PFSK-1 (cell line): Measurements from ENCODE around the gene PLA2G3.

Experiments used
- FOXP2 ChIP-seq: optimal IDR thresholded peaks from 2 replicates; pipeline ENCODE3; 2011; ENCODE audit warnings: borderline replicate concordance, control low read depth, inconsistent platforms; ENCODE audit not compliant: insufficient read depth; ENCODE audit errors: extremely low read length, extremely low read depth
- POLR2AphosphoS5 ChIP-seq: IDR thresholded peaks from 2 replicates; pipeline ENCODE4 v1.6.1; 2012; ENCODE audit warnings: low read depth, mild to moderate bottlenecking, control low read depth, low read length, moderate library complexity
- REST ChIP-seq, 2 experiments: IDR thresholded peaks; 2 replicates each; pipeline versions ENCODE4 v1.6.1 to v1.8.0; 2011 to 2012; ENCODE audit warnings: low read depth in 2 of 2, low read length in 2 of 2, control low read depth in 1 of 2, inconsistent platforms in 1 of 2, mild to moderate bottlenecking in 1 of 2, moderate library complexity in 1 of 2; ENCODE audit not compliant: insufficient read depth in 1 of 2
- SIN3A ChIP-seq: IDR thresholded peaks from 2 replicates; pipeline ENCODE4 v1.6.1; 2012; ENCODE audit warnings: mild to moderate bottlenecking, low read length, moderate library complexity, borderline replicate concordance; ENCODE audit not compliant: insufficient read depth
- TAF1 ChIP-seq: IDR thresholded peaks from 2 replicates; pipeline ENCODE4 v1.6.1; 2012; ENCODE audit warnings: low read length, control low read depth, borderline replicate concordance; ENCODE audit not compliant: insufficient read depth

The PLA2G3 gene

GRCh38 chr22:31148953-31149627, 8.8 kb upstream of the PLA2G3 start:
- TF ChIP-seq TAF1 (no peak), REST (IDR thresholded peaks at IDR 0.05; ENCODE audit: insufficient read depth in 1 of 2, low read depth in 2 of 2, low read length in 2 of 2) (no peak), SIN3A (no peak), POLR2AphosphoS5 (no peak), FOXP2 (no peak)

GRCh38 chr22:31148488-31148887, 8.2 kb upstream of the PLA2G3 start:
- no peak for TF ChIP-seq POLR2AphosphoS5
- no peak for TF ChIP-seq FOXP2
- no peak for TF ChIP-seq SIN3A
- TF ChIP-seq REST (IDR thresholded peaks at IDR 0.05; ENCODE audit: insufficient read depth in 1 of 2, low read depth in 2 of 2, low read length in 2 of 2): no peak

DNA sequence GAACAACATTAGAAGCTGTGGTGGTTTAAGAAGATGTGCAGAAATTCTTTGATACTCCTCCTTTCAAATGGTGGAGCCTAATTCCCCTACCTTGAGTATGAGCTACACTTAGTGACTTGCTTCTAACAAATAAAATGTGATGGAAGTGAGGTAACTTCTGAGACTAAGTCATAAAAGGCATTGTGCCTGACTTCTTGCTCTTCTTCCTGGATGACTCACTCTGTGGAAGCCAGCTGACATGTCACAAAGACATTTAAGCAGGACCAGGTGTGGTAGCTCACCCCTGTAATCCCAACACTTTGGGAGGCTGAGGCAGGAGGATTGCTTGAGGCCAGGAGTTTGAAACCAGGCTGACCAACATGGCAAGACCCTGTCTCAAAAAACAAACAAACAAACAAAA, 3.9 kb upstream of the PLA2G3 start:
- TF ChIP-seq REST (IDR thresholded peaks at IDR 0.05; ENCODE audit: insufficient read depth in 1 of 2, low read depth in 2 of 2, low read length in 2 of 2) (no peak), TAF1 (no peak), SIN3A (no peak), POLR2AphosphoS5 (no peak)

- no peak for TF ChIP-seq POLR2AphosphoS5
Measured at GRCh38 chr22:31143537-31143936, 3.2 kb upstream of the PLA2G3 start.

DNA sequence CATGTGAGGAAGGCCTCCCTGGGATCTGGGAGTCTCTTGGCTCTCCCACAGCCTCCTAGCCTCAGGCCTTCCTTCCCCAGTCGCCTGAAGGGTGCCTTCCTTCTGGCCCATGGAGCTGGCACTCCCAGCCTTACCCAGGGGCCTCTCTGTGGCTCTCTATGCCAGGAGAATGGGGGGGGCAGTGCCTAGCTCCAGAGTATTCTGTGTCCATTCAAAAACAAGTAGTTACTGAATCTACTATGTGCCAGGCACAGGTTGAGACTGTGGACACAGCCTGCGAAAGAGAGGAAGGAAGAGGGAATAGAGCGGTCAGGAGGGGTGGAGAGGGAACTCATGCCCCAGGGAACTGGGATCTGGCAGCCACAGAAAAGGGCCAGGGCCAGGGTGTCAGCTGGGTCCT, 2.7 kb upstream of the PLA2G3 start:
- TF ChIP-seq SIN3A: no peak
- TF ChIP-seq POLR2AphosphoS5: no peak
- TF ChIP-seq TAF1: no peak
- TF ChIP-seq REST (IDR thresholded peaks at IDR 0.05; ENCODE audit: insufficient read depth in 1 of 2, low read depth in 2 of 2, low read length in 2 of 2): no peak
- no peak for TF ChIP-seq FOXP2
